Fibroblast of pulmonary artery (primary cell): ENCODE results near the gene NUPR1.

Source experiments
- DNase-seq: peaks from one replicate; pipeline ENCODE4 v3.0.0-alpha.2; 2010; ENCODE audit warnings: low read depth
- H3K4me3 ChIP-seq: replicated peaks from 2 replicates; pipeline ENCODE4 v1.5.1; 2011; ENCODE audit warnings: low read depth, mild to moderate bottlenecking, control low read depth, low read length, moderate library complexity
- TF ChIP-seq, protein P1 (sequence below): IDR thresholded peaks from 2 replicates; pipeline ENCODE4 v1.5.1; 2011; ENCODE audit warnings: mild to moderate bottlenecking, control low read depth, low read length, inconsistent platforms; ENCODE audit errors: missing control alignments

Gene NUPR1

DNA sequence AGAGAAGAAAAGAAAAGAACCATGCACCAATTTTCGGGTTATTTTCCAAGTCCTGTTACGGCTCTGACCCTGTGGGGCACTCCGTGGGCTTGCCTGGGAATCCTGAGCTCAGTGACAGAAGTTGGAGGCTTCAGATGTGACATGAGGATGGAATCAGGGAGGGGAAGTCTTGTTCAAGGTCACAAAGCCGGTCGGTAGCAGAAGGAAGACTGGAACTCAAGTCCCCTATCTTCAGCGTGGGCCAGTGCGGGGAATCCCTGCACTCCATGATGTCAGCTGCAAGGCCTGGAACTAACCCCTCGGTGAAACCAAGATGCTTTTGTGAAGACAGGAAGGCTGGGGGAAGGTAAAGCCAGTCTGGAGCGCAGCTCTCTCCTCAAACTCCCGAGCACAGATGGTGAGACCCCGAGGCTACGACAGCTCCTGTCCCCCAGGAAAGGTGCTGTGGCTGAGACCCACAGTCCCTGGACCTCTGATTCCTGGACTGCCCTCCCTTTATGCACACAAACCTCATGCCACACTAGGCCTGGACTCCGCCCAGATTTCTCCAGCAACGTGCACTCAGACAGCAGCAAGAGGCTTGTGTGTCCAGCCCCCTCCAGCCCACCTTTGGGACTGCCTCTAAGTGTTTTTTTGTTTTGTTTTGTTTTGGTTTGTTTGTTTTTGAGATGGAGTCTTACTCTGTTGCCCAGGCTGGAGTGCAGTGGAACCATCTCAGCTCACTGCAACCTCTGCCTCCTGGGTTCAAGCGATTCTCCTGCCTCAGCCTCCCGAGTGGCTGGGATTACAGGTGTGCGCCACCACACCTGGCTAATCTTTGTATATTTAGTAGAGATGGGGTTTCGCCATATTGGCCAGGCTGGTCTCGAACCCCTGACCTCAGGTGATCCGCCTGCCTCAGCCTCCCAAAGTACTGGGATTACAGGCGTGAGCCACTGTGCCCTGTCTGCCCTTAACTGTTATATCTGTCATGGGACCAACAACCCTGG is 26.7 kb downstream of the NUPR1 start:
- TF ChIP-seq, protein P1, sequence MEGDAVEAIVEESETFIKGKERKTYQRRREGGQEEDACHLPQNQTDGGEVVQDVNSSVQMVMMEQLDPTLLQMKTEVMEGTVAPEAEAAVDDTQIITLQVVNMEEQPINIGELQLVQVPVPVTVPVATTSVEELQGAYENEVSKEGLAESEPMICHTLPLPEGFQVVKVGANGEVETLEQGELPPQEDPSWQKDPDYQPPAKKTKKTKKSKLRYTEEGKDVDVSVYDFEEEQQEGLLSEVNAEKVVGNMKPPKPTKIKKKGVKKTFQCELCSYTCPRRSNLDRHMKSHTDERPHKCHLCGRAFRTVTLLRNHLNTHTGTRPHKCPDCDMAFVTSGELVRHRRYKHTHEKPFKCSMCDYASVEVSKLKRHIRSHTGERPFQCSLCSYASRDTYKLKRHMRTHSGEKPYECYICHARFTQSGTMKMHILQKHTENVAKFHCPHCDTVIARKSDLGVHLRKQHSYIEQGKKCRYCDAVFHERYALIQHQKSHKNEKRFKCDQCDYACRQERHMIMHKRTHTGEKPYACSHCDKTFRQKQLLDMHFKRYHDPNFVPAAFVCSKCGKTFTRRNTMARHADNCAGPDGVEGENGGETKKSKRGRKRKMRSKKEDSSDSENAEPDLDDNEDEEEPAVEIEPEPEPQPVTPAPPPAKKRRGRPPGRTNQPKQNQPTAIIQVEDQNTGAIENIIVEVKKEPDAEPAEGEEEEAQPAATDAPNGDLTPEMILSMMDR = no peak
- no peak for DNase-seq
- no peak overlapping the region for H3K4me3 ChIP-seq

DNA sequence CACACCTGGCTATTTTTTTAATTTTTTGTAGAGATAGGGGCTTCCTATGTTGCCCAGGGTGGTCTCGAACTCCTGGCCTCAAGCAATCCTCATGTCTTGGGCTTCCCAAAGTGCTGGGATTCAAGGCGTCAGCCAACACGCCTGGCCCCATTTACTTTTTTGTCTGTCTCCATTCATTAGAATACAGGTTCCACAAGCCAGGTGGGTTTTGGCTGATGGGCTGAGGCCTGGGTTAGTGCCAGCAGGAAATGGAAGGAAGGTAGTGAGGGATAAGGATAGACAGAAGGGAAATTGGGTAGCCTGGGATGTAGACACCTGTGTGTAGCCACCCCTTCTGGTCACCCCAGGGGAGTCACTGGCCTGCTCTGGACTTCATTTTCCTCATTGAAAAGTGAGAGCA is 27.7 kb downstream of the NUPR1 start:
- no peak for DNase-seq
- H3K4me3 ChIP-seq = no peak overlapping the region
- TF ChIP-seq, protein P1 = no peak

DNA sequence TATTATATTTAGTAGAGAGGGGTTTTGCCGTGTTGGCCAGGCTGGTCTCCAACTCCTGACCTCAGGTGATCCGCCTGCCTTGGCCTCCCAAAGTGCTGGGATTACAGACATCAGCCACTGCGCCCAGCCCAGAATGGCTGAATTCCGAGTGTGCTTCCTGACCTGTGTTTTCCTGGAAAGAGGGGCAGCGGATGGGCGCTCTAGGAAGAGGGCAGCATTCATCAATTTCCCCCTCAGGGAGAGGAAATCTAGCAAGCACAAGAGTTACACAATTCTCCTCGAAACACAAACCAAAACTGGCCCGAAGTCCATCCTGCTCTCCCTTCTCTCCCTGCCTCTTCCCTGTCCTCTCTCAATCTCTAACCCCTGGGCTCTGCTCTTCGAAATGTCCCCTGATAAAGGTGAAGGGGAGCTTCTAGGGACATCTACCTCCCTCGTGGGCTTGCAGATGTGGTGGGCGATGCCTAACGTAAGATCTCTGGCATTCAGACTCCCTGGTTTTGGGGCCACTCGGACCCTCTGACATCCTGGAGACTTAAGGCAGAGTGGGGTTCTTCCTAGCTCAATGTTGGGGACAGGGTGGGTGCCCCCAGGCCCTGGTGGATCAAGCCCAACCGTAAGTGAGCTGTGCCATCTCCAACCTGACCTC is 33.2 kb downstream of the NUPR1 start:
- TF ChIP-seq, protein P1 = no peak
- no peak for DNase-seq
- no peak overlapping the region for H3K4me3 ChIP-seq

DNA sequence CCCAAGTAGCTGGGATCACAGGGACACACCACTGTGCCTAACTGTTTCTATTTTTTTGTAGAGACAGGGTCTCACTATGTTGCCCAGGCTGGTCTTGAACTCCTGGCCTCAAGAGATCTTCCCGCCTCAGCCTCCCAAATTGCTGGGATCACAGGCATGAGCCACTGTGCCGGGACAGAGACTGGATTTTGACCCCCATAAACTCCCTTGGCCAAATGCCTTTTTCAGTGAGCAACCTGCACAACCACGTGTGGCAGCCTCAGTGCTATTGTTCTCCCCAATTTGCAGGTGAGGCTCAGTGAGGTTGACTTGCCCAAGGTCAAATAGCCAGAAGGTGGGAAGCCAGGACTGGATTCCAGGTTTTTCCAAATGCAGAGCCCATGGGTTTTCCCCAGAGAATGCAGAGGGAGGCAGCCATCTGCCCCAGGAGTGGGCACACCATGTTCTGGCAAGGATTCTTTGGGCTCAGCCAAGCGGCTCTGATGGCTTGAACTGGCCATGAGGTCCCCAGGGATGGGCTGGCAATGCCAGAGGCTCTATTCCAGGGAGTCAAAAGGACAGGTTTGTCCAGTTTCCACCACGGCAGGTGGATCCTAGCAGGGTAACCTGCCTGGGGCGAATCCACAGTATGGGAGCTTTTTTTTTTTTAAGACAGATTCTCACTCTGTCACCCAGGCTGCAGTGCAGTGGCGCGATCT is 33.9 kb downstream of the NUPR1 start:
- DNase-seq = no peak
- H3K4me3 ChIP-seq = no peak overlapping the region
- TF ChIP-seq, protein P1 = no peak

DNA sequence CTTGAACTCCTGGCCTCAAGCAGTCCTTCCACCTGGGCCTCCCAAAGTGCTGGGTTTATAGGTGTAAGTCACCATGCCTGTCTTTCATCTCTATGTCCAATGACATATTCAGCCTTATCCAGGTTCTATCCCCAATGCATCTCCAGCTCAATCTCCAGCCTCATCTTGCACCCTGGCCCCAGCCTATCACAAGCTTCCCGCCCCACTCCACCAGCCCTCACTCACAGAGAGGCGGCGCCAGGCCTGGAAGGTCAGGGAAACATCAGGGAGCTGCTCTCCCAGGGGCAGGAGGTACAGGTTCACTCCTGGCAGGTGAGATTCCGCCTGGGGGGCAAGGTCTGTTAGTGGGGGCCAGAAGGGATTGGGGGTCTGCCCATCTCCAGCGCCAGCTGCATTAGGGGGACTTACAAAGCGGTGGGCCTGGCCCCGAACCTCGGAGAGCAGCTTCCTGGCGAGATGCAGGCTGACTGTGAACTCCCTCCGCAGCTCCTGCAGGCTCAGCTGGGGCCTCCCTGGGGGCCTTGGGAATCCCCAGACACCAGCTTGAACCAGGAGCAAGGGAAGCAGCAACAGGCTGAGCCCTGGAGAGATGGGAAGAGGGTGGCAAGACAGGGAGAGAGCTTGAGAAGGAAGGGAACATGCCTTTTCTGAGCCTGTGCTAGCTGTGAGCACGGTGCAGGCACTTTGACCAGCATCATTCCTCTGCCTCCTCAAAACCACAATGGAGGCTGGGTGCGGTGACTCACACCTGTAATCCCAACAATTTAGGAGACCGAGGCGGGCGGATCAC is 35.1 kb downstream of the NUPR1 start:
- no peak overlapping the region for H3K4me3 ChIP-seq
- TF ChIP-seq, protein P1 = no peak
- DNase-seq = no peak

DNA sequence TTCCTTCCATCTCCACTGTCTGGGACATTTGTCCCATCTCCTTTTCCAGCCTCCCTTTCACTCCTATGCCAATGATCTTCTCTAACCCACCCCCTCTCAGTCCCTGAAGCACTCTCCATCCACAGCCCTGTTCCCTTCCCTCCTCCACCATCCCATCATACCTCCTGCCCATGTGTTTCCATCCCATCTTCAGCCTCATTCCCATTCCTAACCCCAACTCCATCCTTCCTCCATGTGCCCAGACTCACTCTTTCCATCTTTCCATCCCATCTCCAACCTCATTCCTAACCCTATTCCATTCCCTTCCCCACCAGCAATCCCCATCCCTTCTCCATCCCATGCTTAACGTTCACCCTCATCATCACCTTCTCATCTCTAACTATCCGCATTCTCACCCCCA is 36.5 kb downstream of the NUPR1 start:
- TF ChIP-seq, protein P1 = no peak
- DNase-seq = no peak

More for the DNA sequence above, 36.5 kb downstream of the NUPR1 start:
- no peak overlapping the region for H3K4me3 ChIP-seq
